Kidney (tissue), 14 donors: ENCODE data around the gene ZAR1L. TPM values are rescaled to one million over a fixed set of nuclear protein-coding genes. Genes with fewer than 3 reads are reported as not detected.

Experiments
- DNase-seq, 5 donors: peaks; one replicate each; pipeline ENCODE4 v3.0.0-alpha.2; 2013 to 2020
- FAIRE-seq: peaks from 2 replicates; lab custom pipeline; 2012; peaks lifted over from hg19 to GRCh38; lab: Jason Lieb, UNC
- H3K27ac ChIP-seq, 2 donors: one replicate each; pipeline ENCODE4 v1.7.0; 2013; ENCODE audit warnings: low read depth in 2 of 2, low read length in 2 of 2, inconsistent platforms in 1 of 2
- H3K27me3 ChIP-seq: one replicate; pipeline ENCODE4 v1.7.1; 2013; ENCODE audit warnings: low read length, inconsistent platforms; ENCODE audit not compliant: control insufficient read depth, insufficient read depth
- H3K36me3 ChIP-seq, 3 donors: one replicate each; pipeline versions ENCODE4 v1.7.0 to v1.7.1; 2013; ENCODE audit warnings: low read length in 3 of 3, control low read depth in 1 of 3, inconsistent platforms in 1 of 3; ENCODE audit not compliant: insufficient read depth in 3 of 3, control insufficient read depth in 2 of 3
- H3K4me1 ChIP-seq, 3 donors: one replicate each; pipeline versions ENCODE4 v1.7.0 to v1.7.1; 2013; ENCODE audit warnings: low read length in 3 of 3, inconsistent platforms in 1 of 3, low read depth in 1 of 3; ENCODE audit not compliant: control insufficient read depth in 2 of 3, insufficient read depth in 2 of 3
- H3K4me3 ChIP-seq, 3 donors: one replicate each; pipeline versions ENCODE4 v1.7.0 to v1.8.1; 2013; ENCODE audit warnings: low read length in 3 of 3, control low read depth in 1 of 3, inconsistent platforms in 1 of 3
- H3K9ac ChIP-seq, 3 donors: one replicate each; pipeline versions ENCODE4 v1.7.0 to v1.7.1; 2013; ENCODE audit warnings: low read length in 3 of 3, control low read depth in 1 of 3, inconsistent platforms in 1 of 3
- H3K9me3 ChIP-seq, 3 donors: one replicate each; pipeline versions ENCODE4 v1.7.0 to v1.7.1; 2013; ENCODE audit warnings: low read length in 3 of 3, control low read depth in 1 of 3, inconsistent platforms in 1 of 3; ENCODE audit not compliant: control insufficient read depth in 2 of 3, insufficient read depth in 1 of 3
- intact Hi-C: fragments of 100-400 bp; cut with DNase I; formaldehyde crosslinking; loops from one replicate; pipeline ENCODE4 v1.11.1; 2022
- polyA plus RNA-seq: library from polyadenylated mRNA; stranded (reverse); fragments of 350-450 nt; fragmentation: Illumina TruSeq; extraction: RNeasy Lipid Tissue Mini Kit (QIAGEN cat#74804); gene quantifications from one replicate; pipeline ENCODE4 v1.2.3, GENCODE V29; 2014; ENCODE audit warnings: low read depth, low replicate concordance; ENCODE audit not compliant: insufficient read depth
- total RNA-seq: library from RNA; stranded (reverse); fragmentation: NEBNext Ultra II Directional; extraction: Animal tissue kit (Norgen Biotek cat#: 25700); gene quantifications from one replicate; pipeline ENCODE4 v1.2.1, GENCODE V29; 2021
- TF ChIP-seq, protein P1 (sequence below): IDR thresholded peaks from 3 replicates; pipeline ENCODE4 v1.5.1; 2012; ENCODE audit warnings: mild to moderate bottlenecking, moderate library complexity, borderline replicate concordance; ENCODE audit not compliant: insufficient read depth; ENCODE audit errors: extremely low read depth
- donor health status: control.
- donor health status: control.
- donor health status: control.
- donor health status: control.
- donor health status: control.
- donor health status: DM: yes; HTN: yes; CAD: no.
- donor health status: Normal renal cell carcinoma (clear cell type).

Gene ZAR1L
- total and polyA plus RNA-seq, 2 donors from 2014 or later = not detected

DNA sequence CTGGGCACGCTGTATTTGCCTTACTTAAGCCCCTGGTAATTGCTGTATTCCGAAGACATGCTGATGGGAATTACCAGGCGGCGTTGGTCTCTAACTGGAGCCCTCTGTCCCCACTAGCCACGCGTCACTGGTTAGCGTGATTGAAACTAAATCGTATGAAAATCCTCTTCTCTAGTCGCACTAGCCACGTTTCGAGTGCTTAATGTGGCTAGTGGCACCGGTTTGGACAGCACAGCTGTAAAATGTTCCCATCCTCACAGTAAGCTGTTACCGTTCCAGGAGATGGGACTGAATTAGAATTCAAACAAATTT lies 821 bp upstream of the ZAR1L start:
- no peak for FAIRE-seq
- H3K27me3 ChIP-seq = no peaks in the 10 kb centered on the region
- H3K4me1 ChIP-seq = peaks cover 0 to 2% (median 0%) of the 10 kb centered on the region in 3 donors
- DNase-seq = no peak
- no peaks in the 10 kb centered on the region for H3K36me3 ChIP-seq
- H3K27ac ChIP-seq = peak overlapping the region in 1 of 2 donors; percentile 61
- peak overlapping the region; percentile 64 to 98 (median 79) for H3K9ac ChIP-seq
- TF ChIP-seq, protein P1, sequence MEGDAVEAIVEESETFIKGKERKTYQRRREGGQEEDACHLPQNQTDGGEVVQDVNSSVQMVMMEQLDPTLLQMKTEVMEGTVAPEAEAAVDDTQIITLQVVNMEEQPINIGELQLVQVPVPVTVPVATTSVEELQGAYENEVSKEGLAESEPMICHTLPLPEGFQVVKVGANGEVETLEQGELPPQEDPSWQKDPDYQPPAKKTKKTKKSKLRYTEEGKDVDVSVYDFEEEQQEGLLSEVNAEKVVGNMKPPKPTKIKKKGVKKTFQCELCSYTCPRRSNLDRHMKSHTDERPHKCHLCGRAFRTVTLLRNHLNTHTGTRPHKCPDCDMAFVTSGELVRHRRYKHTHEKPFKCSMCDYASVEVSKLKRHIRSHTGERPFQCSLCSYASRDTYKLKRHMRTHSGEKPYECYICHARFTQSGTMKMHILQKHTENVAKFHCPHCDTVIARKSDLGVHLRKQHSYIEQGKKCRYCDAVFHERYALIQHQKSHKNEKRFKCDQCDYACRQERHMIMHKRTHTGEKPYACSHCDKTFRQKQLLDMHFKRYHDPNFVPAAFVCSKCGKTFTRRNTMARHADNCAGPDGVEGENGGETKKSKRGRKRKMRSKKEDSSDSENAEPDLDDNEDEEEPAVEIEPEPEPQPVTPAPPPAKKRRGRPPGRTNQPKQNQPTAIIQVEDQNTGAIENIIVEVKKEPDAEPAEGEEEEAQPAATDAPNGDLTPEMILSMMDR = no peak
- no peaks in the 10 kb centered on the region for H3K9me3 ChIP-seq
- intact Hi-C loops = no loop called here
- H3K4me3 ChIP-seq = peak overlapping the region; percentile 72 to 98 (median 92)

- Histone ChIP-seq H3K4me3 (peak overlapping the region; percentile 72 to 98 (median 92)), H3K27ac (peak overlapping the region; percentile 96 to 98), H3K9me3 (no peaks in the 10 kb centered on the region), H3K36me3 (no peaks in the 10 kb centered on the region), H3K9ac (peak overlapping the region; percentile 64 to 98 (median 98)), H3K27me3 (no peaks in the 10 kb centered on the region), H3K4me1 (peaks cover 0 to 2% (median 0%) of the 10 kb centered on the region in 3 donors)
- intact Hi-C loops = no loop called here
- FAIRE-seq = no peak
- DNase-seq = peak in 3 of 5 donors; percentile 71 to 81 (median 75)
- TF ChIP-seq, protein P1 = no peak
Measured at GRCh38 chr13:32314271-32315237, 609 bp downstream of the ZAR1L start.

DNA sequence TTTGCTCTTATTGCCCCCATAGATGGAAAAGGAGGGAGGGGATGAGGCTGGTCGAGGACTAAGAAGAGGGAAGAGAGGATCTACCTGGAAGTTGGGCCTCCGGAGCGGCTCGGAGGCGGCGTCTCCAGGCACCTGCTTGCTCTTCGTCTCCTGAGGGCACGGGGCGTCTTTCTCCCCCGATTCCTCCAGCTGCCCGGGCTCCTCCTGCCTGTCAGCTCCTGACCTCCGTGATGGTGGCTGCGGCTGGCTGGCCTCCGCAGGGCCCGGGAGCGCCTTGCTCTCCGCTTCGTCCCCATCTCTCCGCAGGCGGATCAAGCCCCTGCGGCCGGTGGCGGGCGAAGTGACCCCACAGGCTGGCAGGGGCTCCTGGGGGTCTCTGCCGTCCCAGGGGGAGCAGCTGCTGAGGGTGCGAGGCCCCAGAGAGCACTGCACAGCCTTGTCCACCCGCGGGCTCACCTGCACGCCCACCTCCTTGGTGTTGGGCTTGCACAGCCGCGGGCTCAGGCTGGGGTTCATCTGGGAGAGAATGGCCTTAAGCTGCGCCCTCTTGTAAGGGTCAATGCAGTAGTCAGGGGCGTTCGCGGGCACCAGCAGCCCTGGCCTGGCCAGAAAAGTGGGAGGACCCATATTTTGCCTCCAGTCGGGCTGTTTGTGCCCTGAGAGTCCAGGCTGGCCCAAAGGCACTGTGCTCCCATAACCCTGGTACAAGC lies 3.8 kb downstream of the ZAR1L start:
- H3K36me3 ChIP-seq = no peaks in the 10 kb centered on the region
- no peaks in the 10 kb centered on the region for H3K9me3 ChIP-seq
- no peak overlapping the region for H3K9ac ChIP-seq
- no peaks in the 10 kb centered on the region for H3K27me3 ChIP-seq
- H3K27ac ChIP-seq = no peak overlapping the region
- peak in 1 of 5 donors; percentile 70 for DNase-seq
- H3K4me3 ChIP-seq = no peak overlapping the region
- peaks cover 0 to 2% (median 0%) of the 10 kb centered on the region in 3 donors for H3K4me1 ChIP-seq
- FAIRE-seq = no peak
- intact Hi-C loops = no loop called here
- TF ChIP-seq, protein P1 = no peak
